DMS153 treated with DMSO at 0.1 percent for 48 hours (cell line): Measurements from ENCODE around the gene PTAR1.

Experiments
- DNase-seq: peaks from one replicate; lab custom pipeline; 2025; ENCODE audit not compliant: unreplicated experiment; lab: John Stamatoyannopoulos, UW

Gene PTAR1

DNA sequence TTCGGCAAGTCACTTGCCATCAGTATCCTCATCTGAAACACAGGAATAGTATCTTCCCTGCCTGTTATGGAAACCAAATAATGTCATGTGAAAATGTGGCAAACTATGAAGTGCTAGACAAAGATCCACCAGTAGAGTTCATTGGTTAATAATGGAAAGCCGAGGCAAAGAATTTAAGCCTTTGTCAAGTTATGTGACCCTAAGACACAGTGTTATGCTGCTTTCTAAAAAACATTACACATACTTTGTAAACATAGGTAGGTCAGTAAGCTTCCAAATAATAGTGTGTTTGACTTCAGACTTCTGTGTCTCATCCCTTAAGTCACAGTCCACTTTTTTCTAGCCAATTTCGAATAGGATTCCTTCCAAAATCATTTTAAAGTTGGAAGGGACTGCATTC is 6.0 kb downstream of the PTAR1 start:
- DNase-seq: no peak

DNA sequence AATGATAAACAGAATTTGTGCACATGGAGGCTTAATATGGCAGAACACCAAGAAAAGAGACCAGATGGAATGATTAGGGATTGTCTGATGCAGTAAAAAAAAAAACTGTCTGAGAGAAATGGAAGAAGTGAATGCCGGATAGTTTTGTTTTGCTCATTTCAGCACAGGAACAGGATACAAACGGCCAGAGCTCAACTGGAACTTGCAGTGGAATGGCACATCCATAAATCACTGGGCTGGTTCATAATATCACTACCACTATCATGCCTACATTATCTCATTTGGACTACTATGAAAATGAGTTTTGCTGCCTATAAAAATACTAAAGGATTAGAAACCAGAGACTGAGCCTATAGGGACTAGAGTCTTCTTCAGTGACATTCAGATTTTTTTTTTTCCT is 9.7 kb downstream of the PTAR1 start:
- DNase-seq: no peak

DNA sequence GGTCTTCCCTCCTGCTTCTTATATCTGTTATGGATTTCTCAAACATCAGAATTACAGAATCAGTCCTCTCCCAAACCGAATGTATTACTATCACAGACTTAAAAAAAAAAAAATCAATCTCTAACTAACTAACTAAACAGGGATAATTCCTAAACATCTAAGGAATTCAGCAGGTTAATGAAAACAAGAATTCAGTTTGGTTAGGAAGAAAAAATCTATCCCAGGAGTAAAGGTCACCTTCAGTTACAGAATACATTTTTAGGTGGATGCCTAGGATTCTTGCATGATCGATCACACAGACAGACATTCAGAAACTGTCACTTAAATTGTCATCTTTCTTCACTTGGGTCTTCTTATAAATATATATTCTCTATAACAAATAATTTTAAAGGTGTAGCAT is 11.5 kb downstream of the PTAR1 start:
- no peak for DNase-seq

DNA sequence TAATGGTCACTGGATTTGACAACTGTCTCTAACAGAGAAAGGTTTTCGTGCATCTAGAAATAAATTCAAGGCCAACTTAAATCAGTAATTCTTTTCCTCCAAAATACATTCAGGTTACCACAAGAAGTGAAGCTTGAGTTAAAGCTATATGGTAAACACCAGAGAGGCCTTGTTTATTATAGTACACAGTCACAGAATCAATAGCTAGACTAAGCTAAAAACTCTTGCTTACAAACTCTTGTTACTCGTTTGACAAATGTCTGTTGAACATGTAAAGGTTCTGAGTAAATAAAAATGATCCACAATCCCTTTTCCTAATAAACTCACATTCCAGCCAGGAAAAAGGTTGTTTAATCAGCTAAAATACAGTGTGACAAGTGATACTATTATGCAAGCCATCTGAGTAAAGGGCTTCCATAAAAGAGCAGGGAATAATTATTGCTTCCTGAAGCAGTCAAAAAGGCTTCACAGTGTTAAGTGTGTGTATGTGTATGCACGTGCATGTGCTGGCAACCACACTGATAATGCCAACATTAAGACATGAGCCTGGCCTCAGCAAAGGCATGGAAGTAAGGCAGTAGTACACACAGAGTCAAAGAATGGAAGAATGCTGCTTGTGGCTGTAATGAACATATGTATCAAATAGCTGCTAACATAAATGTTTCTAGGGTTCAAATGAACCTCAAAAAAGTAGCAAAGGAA is 12.8 kb downstream of the PTAR1 start:
- DNase-seq: no peak

DNA sequence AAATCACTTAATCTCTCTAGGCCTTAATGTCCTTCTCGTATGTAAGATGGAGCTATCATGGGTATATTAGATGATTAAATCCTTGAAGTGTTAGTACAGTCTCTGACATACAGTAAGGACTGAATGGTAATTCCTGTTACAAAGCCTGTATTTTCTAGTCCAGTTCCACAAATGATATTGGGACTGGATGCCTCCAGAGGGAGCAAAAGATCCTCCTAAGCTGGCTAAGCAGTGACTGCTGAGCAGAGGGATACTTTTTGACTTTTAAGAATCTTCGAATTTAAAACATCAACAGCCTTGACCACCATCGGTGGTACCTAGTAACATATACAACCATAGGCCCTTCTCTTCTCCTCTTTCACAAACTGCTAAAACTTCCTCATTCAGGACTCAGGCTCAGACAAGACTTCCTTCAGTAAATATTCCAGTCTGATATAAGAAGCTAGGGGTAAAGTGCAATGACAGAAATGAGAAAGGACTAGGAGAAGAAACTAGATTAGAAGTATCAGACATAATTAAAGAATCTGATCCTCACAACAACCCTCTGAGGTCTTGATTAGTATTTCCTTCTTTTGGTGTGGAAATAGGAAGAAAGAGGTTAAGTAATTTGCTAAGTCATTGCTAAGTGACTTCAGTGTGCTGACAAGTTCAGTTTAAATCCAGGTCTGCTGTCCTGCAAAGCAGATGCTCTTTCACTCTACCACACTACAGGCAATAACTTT is 13.9 kb downstream of the PTAR1 start:
- DNase-seq: no peak

DNA sequence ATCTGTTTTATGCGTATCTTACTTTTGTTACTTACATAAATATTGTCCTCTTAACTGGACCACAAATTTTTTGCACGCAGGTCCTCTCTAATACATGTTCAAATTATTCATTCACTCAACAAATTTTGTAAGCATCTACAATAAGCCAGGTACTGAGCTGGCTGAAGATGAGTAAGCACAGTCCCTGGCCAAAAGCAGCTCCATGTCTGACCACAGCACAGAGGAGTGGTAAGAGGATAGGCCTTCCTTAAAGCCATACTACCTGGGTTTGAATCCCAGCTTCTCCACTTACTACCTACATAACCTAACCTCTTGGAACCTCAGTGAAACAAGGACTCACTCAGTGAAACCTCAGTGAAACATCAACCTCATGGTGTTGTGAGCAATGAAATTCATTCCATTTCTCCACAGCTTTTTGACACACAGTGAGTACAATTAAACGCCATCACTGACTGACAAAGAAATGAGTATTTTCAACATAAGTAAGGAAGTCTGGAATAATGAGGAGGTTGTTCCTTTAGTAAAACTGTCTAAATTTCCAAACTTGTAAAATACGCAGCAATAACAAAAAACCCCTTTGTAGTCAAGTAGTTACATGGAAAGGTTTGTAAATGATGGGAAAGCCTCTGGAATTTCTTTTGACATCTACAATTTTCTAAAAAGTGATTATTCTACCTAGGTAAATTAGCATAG is 15.0 kb downstream of the PTAR1 start:
- no peak for DNase-seq

DNA sequence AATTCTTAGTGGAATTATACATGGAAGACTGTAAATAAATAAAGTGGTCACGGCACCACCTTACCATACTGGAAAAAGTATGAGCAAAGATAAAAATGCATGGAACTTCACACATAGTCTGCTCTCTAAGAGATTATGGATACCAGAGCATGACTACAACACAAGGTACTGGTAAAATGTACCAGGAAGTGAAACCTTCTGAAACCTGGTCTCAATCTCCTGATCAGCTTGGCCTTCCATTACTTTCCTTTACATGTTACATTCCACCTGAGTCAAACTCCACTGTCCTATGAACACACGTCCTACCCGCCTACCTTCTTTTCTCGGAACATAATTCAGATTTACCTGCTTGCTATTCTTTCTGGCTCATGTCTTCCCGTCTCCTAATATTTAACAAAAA is 15.9 kb downstream of the PTAR1 start:
- no peak for DNase-seq

DNA sequence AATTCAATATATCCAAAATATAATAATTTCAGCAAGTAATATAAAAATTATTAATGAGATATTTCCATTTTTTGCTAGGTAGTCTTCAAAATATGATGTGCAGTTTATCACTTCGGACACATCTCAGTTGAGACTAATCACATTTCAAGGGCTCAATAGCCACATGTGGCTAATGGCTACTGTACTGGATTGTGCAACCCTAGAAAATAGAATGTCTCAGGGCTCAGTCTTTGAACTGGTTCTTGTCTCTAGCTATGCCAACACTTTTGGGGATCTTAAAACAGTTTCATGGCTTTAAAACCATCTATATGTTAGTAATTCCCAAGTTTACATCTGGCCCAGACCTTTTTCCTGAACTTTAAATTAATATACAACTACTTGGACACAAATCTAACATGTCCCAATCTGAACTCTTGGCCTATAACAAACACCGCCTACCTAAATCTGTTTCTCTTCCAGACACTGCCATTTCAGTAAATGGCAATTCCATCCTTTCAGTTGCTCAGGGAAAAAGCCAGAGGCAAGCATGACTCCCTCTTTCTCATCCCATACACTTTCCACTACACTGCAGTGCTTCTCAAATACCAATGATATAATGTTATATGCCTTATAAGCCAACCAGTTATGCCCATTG is 18.8 kb downstream of the PTAR1 start:
- DNase-seq: no peak

DNA sequence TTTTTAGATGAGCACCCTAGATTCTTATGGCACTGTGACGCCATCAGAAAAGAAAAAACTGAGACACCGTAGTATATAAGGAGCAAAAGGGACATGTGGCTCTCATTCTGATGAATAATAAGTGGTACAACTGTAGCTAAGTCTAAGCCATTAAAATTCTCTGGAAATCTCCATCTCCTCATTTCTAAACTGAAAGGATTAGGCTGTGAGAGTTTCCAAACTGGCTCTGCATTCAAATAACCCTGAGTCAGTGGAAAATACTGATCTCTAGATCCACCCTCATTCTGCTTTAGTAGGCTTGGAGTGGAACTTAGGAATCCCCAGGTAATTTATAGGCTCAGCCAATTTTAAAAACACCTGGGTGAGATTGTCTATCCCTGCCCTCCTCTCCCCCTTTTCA is 28.5 kb downstream of the PTAR1 start:
- no peak for DNase-seq

DNA sequence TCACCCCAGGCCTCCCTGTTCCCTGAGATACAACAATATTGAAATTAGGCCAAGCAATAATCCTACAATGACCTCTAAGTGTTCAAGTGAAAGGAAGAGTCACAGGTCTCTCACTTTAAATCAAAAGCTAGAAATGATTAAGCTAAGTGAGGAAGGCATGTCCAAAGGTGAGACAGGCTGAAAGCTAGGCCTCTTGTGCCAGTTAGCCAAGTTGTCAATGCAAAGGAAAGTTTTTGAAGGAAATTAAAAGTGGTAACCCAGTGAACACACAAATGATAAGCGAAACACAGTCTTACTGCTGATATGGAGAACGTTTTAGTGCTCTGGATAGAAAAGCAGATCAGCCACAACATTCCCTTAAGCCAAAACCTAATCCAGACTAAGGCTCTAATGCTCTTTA is 39.8 kb downstream of the PTAR1 start:
- DNase-seq: no peak

DNA sequence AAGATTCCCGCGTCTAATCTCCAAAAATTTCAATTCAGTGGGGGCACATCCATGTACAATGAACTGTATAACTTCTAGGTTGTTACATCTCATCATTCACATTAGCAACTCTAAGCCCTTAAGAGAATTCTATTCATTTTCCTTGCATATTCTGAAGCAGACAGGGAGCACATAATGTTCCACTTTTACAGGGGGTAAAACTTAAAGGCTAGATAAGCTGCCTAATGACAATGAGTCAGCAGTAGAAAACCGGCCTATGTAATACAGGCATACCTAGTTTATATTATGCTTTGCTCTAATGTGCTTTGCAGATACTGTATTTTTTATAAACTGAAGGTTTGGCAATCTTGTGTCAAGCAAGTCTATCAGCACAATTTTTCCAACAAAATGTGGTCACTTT is 40.4 kb downstream of the PTAR1 start:
- DNase-seq: no peak

DNA sequence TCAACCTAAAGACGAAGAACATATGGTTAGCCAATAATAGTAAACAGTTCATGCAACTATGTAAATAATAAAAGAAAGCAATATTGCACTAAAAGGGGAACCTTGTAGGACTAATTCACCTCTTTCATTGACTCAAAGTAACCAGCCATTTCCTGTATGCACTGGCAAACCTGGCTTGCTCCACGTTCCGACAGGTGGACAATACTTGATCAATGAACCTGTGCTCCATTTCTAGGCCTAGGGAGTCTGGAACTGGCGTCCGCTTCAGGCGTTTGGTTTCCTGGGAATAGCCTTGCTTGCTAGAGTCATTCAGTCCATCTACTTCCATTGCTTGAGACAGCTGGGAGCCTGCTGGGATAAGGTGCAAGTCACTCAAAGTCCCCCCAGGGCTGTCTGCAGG is 41.6 kb downstream of the PTAR1 start:
- no peak for DNase-seq

DNA sequence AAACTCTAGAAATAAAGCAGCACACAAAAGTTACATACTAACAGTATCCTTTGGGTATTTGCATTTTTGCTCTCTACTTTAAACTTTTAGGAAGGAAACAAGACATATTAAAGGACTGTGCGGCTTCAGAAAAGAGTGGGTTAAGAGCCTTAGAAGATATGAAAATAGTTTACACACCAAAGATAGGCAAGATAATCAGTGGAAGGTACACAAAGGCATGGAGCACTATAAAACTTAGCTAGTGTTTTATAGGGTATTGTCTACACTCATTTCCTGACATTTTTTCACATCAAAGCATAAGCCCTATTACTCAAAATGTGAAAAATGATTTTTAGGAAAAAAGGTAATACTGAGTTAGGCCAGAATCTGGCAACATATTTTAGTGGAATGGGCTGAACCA is 44.0 kb downstream of the PTAR1 start:
- DNase-seq: no peak

DNA sequence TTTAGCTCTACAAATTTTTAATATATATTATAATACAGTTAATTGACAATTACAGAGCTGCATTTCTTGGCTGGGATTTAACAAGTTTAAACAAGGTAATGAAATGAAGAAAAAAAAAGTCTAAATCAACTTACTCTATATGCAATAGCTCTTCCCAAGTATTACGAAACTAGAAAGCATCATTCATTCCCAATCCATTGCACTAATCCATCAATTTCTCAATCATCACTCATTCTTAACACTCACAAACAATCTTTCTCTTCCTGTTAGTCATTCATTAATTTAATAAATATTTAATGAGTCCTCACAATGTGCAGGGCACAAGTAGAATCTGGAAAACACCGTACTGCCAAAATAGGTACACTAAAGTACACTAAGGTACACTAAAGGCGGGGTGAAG is 44.7 kb downstream of the PTAR1 start:
- DNase-seq: no peak

DNA sequence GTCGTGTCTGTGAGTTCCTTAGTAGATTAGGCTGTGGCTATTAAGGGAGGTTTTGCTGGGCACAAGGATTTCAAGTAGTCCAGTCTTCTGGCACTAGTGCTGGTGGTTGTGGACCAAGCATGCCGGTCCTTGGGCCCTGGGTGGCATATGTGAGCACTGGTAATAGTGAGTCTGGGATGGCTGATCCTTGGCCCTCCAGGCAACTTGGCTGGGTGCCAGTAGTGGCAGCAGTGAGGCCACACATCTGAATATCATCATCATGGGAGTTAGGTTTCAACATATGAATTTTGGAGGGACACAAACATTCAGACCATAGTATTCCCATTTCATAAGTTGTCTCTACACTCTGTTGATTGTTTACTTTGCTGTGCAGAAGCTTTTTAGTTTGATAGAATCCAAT is 62.3 kb downstream of the PTAR1 start:
- DNase-seq: no peak

DNA sequence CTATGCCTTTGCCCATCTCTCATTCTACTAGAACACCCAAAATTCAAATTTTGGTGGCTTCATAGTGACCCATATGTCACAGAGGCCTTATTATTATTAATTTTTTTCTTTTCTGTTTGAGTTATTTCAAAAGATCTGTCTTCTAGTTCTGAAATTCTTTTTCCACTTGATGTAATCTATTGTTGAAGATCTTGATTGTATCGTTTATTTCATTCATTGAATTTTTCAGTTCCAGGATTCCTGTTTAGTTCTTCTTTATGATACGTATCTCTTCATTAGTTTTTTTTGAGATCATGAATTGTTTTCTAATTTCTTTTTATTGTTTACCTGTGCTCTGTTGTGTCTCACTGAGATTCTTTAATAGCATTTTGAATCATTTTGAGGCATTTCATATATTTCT is 63.0 kb downstream of the PTAR1 start:
- DNase-seq: no peak

DNA sequence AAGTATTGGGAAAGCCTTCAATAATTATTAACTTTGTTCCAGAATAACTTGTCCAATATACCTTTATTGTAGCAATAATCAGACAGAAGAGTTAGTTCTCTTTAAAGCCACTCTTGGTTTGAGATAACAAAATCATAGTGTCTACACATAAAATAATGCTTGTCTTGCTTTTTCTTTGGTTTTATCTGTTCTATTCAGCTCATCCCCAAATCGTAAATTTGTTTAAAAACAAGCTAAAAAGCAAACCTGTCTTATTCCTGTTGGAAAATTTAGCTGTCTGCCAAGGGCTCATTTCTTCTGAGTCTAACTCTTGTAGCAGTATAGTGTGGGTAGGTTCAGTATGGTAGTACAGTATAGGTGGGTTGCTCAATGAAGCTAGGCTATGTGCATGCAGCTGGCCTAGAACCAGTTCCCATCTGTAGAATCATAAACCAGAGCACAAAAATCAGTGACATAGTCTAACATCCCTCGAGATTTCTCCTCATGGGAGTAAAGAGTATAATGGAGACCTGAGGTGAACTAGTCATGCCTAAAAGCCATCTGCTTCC is 69.7 kb downstream of the PTAR1 start:
- no peak for DNase-seq

DNA sequence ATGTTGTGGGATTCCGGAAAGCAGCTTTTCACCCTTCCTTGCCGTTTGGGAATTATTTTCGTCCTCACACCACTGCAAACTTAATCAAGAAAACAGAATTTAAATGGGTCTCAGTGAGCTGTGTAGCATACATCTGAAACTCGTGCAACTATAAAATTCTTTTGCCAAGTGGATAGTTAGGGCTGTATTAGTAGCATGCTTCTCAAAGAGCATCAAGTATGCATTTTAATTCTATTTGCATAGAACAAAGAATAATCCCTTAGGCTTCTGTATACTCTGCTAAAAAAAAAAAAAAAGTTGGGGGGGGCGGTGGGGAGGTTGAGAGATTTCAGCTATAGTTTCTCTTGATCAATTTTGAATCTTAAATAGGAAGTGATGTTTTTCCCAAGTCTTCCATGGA is 75.9 kb downstream of the PTAR1 start:
- no peak for DNase-seq

DNA sequence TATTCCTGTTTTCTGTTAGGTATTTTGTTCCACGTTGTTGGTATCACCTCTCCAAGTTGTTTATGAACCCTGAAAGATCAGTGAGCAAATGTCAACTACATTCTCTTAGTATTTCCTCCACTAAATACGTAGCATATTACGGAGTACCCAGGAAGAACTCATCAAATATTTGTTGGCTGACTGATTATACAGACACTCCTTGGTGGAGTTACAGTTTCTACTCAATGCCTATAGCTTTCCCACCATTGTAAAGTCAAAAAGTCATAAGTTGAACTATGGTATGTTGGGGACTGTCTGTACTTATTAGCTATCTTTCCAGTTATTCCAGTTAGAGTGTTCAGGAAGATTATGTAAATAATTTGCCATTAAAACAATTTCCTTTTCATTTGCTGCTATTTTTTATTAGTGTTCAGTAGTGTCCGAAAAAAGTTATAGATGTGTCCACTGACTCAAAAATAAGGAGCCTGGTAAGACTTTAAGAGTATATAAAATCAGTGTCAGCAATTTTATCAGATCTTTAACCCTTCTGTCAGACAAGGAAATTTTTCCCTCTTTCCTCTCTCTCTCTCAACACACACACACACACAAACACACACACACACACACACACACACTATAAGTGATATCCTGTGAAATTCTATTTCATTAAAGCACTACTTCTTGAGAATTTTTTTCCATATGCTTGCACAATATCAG is 80.8 kb downstream of the PTAR1 start:
- DNase-seq: no peak

DNA sequence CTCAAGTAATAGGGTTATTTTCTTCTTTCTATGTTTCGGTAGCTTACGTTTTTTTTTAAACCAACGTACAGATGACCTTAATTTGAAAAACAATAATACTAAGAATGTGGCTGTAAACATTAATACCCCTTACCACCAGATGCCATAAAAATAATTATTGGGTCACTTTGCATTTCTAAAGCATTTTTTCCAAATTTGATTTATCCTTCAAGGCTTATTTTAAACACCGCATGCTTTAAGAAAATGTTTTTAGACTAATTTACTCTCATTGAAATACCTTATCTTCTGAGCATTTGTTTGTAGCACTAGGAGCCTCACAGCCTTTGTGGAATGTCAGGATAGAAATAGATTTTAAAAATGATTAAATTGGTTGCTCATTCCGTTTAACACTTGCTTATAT is 81.9 kb downstream of the PTAR1 start:
- no peak for DNase-seq

DNA sequence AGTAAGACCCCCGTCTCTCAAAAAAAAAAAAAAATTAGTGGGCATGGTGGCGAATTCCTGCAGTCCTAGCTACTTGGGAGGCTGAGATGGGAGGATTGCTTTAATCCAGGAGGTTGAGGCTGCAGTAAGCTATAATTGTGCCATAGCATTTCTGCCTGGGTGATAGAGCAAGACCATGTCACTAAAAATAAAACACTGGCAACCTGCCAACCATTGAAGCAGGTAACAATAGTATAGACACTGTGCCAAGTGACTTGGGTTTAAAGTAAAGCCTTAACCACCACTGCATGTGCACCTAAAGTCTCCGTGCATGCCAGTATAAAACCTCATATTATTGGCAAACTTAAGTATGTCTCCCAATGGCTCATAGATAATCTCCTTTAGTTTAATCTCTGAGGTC is 84.2 kb downstream of the PTAR1 start:
- no peak for DNase-seq
